A172 (cell line): ENCODE data around the gene GRK6. TPM values are rescaled to one million over a fixed set of nuclear protein-coding genes. Genes with fewer than 3 reads are reported as not detected.
A peak's percentile ranks its signal among the peaks of the same experiment; 100 is the strongest.
"Not testable (repeated sequence)": the region's sequence is repeated elsewhere in the genome, so short reads cannot be mapped to it uniquely, and the experiment has no call there.

Experiments used
- DNase-seq: peaks from one replicate; pipeline ENCODE4 v3.0.0-alpha.2; 2015; ENCODE audit warnings: low spot score
- total RNA-seq: library from RNA; depleted of rRNA; stranded (reverse); fragments of >200 nt; shearing (Covaris generic); gene quantifications from 2 replicates; pipeline ENCODE4 v1.2.3, GENCODE V29; 2014

GRK6 gene
- total RNA-seq, 1 experiment from 2014 or later = 59.3 TPM

DNA sequence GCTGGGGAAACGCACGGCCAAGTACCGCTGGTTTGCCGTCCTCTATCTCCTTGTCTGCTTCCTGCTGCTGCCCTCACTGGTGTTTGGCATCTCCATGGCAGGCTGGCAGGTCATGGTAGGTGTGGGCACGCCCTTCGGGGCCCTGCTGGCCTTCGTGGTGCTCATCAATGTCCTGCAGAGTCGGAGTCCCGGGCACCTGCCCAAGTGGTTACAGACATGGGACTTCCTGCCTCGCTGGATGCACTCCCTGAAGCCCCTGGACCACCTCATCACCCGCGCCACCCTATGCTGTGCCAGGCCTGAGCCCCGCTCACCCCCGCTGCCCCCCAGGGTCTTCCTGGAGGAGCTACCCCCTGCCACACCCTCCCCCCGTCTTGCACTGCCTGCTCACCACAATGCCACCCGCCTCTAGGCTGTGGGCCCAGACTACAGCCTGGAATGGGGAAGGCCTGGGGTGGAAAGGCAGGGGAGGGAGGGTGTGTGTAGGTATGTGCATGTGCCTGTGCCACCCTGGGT, 28.5 kb upstream of the GRK6 start:
- DNase-seq = no peak

DNA sequence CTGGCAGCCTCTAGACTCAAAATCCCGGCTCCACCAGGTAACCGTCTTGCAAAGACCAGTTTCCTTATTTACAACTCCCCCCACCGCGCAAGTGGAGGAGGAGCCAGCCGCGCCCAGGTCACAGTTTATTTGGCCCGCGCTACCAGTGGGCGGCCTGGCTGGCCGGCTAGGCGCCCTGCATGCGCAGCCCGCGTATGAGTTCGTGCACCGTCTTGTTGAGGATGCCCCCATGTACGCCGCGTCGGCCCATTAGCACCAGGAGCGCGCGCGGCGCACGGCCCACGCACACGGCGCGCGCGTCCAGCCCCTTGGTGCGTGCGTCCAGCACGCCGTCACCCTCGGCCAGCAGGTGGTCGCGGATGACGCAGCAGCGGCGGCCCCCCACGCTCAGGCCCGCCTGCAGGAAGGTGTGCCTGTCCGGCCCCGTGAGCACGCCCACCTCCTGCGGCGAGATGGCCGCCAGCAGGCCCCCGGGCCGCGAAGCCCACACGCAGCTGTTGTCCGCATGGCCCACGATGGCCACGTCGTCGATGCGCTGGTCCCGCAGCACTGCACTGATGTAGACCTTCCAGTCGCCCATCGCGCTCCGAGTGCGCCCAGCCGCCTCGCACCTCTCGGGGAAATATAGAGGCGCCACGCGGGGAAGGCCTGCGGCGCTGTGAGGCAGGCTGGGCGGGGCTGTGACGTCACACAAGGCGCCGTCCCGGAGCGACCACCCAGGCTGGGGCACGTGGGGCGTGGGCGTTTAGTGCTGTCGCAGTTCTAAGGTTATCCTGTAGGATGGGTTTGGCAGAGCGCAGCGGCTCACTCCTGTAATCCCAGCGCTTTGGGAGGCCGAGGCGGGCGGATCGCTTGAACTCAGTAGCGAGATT, 26.2 kb upstream of the GRK6 start, which contains the start of gene PFN3:
TSS of gene PFN3 (minus strand) at position 665 of the 872 bp plus-strand sequence. CDS start at position 580, 85 bp downstream.
- no peak for DNase-seq

DNA sequence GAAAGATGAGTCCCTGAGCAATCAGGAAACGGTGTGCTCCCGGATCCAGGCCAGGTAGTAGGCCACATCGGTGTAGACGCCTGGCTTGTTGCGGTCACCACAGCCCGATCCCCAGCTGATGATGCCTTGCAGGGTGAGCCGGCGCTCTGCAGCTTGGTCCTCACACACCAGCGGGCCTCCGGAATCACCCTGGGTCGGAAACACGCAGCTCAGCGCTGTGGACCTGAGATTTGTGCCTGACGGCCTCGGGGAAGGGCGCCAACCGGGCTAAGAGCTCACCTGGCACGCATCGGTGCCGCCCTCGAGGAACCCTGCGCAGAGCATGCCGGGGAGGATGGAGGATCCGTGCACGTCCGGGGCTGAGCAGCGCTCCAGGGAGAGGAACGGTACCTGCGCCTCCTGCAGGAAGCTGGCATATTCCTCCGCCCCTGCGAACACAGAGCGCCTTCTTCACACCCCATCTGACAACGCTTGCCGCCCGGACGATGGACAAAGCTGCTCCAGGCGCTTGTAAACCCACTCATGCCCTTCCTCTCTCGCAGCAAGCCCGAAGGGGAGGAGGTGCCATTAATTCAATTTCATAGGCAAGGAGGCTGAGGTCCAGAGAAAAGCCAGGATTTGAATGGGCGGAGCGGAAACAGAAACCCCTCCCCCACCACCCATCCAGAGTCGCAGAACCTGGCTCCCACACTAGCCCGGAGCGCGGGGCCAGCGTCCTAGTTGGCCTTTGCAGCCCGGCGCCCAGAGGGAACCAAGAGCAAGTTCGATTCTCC, 24.0 kb upstream of the GRK6 start:
- DNase-seq = no peak

DNA sequence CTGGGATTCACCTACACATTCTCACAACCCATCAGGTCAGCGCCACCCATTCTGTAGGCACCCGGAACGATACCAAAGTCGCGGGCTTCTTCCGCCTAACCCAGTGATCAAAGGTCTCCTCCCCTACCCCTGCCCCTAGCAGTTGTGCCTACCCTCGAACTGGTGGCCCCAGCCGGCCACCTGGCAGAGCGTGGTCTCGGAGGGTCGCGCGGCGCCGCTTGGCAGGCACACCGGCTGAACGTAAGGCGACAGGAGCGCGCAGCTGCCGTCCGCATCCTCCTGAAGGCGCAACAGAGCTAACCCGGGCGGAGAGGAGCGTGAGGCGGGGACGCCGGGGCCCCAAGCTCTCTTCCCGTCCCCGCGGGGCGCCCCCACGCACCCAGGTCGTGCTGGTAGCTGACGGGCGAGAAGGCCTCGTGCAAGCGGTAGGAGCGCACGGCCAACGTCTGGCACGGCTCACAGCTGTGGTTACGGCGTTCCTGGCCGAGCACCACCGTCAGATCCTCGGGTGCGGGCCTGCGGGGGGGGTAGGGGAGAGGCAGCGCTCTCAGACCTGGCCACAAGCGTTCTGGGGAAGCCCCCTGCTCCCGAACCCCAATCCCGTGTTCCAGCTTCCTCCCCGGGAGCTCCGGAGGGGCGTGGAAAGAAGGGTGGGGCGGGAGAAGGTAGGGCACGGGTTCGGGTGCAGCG, 23.2 kb upstream of the GRK6 start:
- DNase-seq = no peak

DNA sequence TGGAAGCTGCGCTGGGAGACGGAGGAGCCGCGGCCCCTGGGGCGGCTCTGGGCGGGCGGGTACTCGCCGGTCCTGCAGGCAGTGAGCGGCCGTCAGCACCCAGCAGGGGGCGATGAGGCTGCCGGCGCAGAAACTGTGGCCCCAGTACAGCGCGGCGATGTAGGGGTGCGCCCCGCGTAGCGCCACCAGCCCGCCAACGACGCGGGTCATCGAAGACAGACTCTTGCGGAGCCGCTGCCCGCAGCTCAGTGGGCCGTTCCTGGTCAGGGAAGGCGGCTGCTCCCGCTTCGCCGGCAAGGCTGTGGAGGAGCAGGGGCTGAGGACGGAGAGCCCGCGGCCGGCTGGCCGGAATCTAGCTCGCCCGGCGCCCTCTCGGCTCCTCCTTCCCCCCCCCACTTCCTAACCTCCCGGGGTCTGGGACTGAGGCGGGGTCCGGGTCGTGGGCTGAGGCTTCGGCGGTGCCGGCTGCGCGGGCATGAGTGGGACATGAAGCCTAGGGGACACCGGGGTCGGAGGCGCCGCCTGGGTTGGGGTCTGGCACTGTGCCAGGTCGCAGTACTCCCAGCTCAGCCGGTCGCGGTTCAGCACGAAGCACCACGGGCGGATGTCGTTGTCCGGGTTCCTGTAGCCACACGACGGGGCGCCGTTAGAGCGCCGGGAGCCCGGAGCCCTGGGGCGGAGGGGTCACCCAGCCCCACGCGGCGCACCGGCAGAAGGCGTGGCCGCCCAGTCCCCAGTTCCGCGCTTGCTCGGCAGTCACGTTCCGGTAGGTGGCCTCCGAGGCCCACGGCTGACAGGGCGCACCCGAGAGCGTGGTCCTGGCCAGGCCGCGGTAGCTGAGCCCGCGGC, 22.5 kb upstream of the GRK6 start:
- peak; percentile 75 for DNase-seq

DNA sequence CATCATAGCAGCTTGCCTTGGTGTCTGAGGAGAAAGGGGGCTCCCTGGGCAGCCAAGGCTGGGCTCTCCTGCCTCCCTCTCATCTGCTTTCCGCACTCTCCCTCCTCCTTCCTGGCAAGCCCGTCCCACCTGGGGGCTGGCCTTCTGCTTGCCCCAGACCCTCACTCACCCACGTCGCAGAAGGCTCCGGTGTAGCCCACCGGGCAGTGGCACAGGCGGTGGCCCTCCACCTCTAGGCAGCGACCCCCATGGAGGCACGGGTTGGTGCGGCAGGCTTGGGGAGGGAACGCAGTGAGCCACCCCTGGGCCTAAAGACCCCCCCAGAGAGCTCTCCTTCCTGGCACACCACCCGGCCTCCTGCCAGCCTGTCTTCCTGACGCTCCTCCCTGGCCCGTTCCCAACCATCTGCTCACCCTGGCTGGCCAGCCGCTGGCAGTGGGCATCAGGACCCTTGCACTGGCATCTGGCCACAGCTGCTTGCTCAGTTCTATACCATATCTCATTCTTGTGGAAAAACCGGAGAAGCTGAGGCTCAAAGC, 21.8 kb upstream of the GRK6 start:
- no peak for DNase-seq

DNA sequence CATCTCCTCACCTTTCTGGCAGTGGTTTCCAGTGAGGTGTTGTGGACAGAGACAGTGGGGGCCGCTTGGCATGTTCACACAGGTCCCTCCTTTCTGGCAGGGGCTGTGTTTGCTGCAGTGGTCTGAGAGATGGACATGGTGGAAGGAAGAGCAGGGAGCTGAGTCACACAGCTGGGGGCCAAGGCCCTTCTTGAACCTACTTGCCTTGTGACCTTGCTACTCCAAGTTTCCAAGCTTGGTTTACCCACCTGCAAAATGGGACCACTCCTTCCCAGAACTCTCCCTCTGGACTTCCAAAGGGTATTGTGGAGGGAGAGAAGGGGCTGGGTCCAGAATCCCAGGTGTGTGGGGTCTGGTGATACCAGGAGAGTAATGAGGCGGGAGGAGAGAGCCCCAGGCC, 21.2 kb upstream of the GRK6 start:
- no peak for DNase-seq

DNA sequence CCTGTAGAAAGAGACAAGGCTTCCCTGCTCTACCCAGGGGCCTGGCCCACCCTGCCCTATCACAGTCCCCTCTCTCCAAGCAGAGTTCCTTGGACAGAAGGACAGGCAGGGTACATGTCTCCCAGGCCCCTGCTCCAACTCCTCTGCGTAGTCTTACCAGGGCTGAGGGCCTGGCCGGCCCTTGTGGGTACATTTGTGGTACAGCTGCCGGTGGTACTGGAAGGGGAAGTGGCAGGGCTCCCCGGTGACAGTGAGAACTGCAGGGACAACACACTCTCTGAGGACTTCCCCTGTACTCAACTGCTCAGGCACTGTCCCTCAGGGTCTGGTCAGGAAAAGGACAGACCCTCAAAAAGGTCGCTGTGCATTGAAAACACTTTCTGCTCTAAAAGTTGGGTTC, 20.7 kb upstream of the GRK6 start:
- DNase-seq = no peak

DNA sequence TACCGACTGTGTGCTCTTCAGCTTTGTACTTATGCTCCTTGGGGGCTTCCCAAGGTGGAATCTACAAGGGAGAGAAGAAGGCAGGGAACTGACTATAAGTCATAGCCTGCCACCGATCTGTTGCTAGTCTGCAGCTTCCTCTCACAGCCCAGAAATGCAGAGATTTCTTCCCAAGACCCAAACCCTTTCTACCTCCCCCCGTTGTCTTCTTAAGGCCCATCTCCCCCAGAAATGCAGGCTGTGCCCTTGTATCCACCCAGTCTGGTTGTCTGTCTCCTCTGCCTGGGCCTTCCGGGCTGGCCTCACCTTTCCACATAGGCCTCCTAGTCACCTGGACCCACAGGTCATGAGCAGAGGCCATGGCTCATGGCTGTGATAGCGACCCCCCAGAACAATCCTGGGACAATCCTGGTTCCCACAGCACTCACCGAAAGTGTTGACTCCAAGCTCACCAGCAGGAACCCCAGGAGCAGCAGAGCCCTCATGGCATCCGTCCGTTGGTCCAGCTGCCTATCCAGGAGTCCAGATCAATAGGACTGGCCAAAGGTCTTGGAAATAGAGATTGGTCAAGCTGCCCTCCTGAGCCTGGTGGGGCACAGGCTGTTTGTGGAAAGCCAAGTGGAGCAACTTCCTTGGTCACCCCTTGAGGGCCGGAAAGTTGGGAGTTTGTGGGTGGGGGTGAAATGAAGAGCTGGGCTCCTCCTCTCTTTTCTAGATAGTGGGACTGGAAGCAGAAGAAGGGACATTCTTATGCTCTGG, 17.3 kb upstream of the GRK6 start, which contains the start of gene F12:
TSS of gene F12 (minus strand) at position 522 of the 759 bp plus-strand sequence. CDS start at position 485, 37 bp downstream.
- no peak for DNase-seq

DNA sequence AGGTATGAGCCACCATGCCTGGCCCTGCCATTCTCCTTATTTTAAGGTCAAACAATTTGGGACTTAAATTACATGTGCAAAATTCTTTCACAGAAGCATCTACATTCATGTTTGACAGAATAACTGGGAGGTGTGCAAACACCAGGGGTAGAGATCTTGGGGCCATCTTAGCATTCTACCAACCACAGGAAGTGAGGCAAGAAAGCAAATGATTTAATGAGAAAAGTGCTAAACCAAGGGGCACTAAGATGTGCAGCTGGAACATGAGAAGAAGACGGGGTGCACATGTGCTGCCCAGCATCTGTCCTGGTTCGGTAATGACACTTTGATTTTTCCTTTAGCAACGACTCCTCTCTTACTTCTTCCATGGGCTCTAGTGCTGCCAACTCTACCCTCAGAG, 15.9 kb upstream of the GRK6 start:
- no peak for DNase-seq

DNA sequence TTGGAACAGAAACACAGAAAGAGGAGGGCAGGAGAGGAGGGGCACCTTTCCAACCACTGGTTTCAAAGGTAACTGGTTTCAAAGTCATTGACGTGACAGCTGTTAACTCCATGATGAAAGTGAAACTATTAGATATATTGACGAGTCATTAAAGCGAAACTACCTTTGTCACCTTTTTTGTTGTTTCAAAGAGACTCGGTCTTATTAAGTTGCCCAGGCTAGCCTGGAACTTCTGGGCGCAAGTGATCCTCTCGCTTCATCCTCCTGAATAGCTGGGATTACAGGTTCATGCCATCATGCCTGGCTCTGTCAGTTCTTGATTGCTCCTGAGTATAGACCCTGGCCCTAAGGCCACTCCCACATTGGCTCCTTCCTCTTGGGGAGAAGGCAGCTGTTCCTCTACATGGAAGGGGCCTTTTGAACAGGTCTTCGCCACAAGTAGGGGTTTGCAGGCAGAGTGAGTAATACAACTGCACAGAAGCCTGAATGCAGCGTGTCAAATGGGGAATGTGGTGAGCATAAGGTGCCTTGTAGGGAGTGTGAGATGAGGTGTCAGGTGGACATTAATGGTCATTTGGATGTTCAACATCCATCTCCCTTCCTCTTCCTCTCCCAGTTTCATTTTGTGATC, 13.8 kb upstream of the GRK6 start:
- DNase-seq = no peak

DNA sequence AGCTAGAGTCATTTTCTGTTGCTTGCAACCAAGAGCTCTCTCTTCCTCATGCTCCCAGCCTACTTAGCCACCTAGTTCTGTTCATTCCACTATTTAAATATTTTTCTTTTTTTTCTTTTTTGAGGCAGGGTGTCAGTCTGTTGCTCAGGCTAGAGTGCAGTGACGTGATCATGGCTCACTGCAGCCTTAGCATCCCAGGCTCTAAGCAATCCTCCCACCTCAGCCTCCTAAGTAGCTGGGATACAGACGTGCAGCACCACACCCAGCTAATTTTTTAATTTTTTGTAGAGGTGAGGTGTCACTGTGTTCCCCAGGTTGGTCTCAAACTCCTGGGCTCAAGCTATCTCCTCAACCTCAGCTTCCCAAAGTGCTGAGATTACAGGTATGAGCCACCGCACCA, 12.0 kb upstream of the GRK6 start:
- no peak for DNase-seq

DNA sequence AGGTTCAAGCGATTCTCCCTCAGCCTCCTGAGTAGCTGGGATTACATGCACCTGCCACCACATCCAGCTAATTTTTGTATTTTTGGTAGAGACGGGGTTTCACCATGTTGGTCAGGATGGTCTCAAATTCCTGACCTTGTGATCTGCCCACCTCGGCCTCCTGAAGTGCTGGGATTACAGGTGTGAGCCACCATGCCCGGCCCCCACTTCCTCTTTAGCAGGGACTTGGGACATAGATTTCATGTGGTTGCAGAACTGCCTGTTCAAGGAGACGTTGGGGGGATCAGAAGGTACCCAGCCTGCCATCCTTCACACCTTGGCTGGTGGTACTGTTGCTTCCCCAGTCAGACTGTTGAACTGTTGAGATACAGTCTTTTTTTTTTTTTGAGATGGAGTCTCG, 9.4 kb upstream of the GRK6 start:
- DNase-seq = not testable (repeated sequence)

DNA sequence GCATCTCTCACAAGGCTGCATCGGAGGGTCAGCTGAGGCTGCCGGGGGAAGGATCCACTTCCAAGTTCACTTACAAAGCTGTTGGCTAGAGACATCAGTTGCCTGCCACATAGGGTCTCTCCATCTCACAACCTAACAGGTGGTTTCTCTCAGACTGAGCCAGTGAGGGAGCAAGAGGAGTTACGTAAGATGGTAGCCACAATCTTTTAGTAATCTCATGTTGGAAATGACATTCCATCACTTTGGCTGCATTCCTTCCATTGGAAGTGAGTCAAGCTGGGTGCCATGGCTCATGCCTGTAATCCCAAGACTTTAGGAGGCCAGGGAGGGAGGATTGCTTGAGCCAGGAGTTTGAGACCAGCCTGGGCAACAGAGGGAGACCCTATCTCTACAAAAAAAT, 7.4 kb upstream of the GRK6 start:
- DNase-seq = peak; percentile 42

DNA sequence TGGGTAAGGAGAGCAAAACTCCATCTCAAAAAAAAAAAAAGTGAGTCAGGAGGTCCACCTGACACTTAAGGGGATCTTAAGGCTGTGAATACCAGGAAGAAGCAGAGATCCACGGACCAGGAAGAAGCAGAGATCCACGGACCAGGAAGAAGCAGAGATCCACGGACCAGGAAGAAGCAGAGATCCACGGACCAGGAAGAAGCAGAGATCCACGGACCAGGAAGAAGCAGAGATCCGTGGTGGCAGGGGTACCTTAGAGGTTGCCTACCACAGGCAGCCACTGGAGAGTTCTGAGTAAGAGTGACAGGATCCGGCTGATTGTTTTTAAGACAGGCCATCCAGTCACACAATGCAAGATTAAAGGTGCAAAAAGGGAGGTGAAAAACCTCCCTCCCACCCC, 6.0 kb upstream of the GRK6 start:
- not testable (repeated sequence) for DNase-seq

DNA sequence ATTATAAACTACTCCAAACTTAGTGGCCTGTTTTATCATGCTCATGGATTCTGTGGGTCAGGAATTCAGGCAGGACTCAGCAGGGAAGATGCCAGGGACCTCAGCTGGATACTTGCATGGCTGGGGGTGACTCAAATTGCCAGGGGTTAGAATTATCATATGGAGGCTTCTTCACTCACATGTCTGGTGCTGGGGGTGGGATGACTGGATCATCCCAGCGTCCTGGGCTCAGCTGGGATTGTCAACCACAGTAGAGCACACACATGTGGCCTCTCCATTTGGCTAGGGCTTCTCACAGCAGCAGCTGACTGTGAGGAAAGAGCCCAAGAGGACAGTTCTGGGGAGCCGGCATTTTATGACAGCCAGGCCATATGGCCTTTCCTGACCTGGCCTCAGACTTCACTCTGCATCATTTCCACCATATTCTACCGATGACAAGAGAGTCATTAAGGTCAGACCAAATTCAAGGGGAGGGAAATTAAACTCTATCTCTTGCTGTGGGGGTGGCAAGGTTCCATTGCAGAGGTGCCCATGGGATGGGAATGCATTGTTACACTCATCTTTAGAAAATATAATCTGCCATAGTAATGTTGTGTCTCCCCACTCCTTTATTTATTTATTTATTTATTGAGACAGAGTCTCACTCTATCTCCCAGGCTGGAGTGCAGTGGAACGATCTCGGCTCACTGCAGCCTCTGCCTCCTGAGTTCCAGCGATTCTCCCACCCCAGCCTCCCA, 5.2 kb upstream of the GRK6 start:
- no peak for DNase-seq

DNA sequence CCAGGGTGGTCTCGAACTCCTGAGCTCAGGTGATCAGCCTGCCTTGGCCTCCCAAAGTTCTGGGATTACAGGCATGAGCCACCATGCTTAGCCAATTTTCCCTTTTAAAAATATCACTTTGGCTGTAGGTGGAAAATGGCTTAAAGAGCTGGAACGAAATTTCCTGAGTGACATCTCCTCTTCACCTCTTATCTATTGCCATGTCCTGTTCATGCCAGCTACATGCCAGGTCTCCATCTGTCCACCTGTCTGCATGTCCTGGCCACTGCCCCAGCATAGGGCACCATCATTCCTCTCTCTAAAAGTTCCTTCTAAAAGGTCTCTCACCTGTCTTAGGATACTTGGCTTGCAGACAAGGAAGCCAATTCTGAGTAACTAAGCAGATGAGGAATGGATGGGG, 2.8 kb upstream of the GRK6 start:
- DNase-seq = no peak

DNA sequence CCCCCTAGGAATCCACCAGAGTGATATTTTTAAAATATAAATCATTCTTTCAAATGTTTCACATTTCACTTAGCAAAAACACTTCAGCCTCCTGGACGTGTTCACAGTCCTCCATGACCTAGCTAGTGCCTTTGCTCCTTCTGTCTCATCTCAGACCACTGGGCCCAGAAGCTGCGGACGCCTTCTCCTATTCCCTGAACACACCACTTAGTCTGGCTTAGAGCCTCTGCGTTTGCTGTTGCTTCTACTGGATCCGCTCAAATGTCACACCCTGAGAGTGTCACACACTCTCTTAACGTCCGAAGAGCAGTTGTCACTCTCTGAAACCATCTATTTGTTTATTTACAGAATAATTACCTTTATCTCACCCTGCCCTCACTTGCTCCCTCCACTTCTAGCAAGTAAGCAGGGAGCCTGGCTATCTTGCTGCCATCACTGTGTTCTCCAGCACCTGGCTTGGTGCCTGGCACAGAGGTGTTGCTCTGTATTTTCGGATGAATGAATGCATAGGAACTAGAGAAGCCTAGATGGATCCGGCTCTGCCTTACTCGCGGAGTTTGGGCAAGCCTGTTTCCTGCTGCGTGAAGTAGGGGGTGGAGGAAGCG, 1.2 kb upstream of the GRK6 start:
- no peak for DNase-seq
